Peyer's patch (tissue), 4 donors: Measurements from ENCODE around the gene BRD3OS.

Source experiments
- POLR2A ChIP-seq, 2 donors: fragments of 450-650 bp; IDR thresholded peaks; one replicate each; pipeline ENCODE4 v1.5.1; 2017; ENCODE audit warnings: antibody characterized with exemption in 2 of 2, mild to moderate bottlenecking in 2 of 2, moderate library complexity in 2 of 2
- TF ChIP-seq, protein P1 (sequence below), 6 experiments: fragments of 450-650 bp in 4 of 6; fragments of 200-600 bp in 2 of 6; sonication (generic) in 1 of 6; IDR thresholded peaks; one replicate each; pipeline ENCODE4 v1.5.1; 2017 to 2019; ENCODE audit warnings: antibody characterized with exemption in 6 of 6, mild to moderate bottlenecking in 3 of 6, moderate library complexity in 1 of 6

DNA sequence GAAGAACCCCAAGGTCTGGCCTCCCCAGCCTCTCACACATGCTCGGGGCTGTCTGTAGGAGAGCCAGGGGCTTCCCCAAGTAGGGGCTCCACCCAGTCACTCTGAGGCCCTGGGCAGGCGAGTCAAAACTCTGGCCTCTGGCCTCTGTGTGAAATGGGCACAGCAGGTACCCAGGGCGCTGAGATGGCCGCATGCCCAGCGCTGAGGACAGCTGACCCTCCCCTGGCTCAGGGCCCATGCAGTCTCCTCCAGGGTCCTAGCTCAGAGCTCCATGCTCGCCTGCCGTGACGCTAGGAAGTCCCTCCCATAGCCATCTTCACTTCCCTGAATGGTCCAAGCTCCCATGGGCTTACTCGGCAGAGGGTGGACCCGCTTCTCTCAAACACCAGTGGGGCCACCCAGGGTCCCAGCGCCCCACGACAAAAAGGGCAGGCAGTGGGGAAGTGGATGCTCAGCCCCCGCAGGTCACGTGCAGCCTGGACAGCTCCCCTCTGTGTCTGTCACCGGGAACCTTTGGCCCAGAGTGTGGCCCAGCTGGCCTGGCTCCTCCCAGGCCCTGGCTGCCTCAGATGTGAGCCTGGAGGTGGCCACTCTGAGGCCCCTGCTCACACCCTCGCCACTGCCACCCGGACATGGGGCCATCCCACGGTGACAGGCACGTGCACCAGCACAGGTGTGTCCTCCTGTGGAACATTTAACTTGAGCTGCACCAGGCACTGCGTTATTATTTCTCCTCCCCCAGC is 21.0 kb upstream of the BRD3OS start:
- TF ChIP-seq, protein P1, sequence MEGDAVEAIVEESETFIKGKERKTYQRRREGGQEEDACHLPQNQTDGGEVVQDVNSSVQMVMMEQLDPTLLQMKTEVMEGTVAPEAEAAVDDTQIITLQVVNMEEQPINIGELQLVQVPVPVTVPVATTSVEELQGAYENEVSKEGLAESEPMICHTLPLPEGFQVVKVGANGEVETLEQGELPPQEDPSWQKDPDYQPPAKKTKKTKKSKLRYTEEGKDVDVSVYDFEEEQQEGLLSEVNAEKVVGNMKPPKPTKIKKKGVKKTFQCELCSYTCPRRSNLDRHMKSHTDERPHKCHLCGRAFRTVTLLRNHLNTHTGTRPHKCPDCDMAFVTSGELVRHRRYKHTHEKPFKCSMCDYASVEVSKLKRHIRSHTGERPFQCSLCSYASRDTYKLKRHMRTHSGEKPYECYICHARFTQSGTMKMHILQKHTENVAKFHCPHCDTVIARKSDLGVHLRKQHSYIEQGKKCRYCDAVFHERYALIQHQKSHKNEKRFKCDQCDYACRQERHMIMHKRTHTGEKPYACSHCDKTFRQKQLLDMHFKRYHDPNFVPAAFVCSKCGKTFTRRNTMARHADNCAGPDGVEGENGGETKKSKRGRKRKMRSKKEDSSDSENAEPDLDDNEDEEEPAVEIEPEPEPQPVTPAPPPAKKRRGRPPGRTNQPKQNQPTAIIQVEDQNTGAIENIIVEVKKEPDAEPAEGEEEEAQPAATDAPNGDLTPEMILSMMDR (IDR thresholded peaks at IDR 0.05) = no peak
- TF ChIP-seq POLR2A (IDR thresholded peaks at IDR 0.05) = no peak
